Body of pancreas (tissue), 4 donors: ENCODE measurements around the gene MYH11.

Experiments
- POLR2A ChIP-seq, 3 donors: fragments of 450-650 bp; IDR thresholded peaks; one replicate each; pipeline ENCODE4 v1.6.1; 2016; ENCODE audit warnings: antibody characterized with exemption in 3 of 3, mild to moderate bottlenecking in 2 of 3
- TF ChIP-seq, protein P1 (sequence below), 7 experiments: fragments of 450-650 bp in 4 of 7; fragments of 200-600 bp in 3 of 7; sonication (generic) in 3 of 7; IDR thresholded peaks; one replicate each; pipeline ENCODE4 v1.5.1; 2016 to 2019; ENCODE audit warnings: antibody characterized with exemption in 7 of 7

DNA sequence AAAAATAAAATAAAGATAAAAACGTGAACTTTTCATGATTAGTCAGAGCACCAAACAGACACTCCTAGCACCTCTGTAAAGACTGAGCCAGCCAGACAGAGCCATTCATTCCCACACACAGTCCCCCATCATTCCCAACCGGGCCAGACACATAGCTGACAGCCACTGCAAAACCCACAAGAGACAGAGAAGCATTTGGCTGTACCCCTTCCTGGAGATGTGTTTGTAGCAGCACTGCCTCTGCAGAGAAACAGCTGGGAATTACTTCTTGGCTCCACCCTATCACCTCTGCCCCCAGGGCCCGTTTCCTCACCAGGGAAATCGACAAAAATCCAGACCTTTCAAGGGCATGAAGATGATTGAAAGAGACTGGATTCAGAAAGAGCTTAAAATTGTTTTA, 46.4 kb downstream of the MYH11 start:
- no peak for TF ChIP-seq POLR2A (IDR thresholded peaks at IDR 0.05)
- TF ChIP-seq, protein P1, sequence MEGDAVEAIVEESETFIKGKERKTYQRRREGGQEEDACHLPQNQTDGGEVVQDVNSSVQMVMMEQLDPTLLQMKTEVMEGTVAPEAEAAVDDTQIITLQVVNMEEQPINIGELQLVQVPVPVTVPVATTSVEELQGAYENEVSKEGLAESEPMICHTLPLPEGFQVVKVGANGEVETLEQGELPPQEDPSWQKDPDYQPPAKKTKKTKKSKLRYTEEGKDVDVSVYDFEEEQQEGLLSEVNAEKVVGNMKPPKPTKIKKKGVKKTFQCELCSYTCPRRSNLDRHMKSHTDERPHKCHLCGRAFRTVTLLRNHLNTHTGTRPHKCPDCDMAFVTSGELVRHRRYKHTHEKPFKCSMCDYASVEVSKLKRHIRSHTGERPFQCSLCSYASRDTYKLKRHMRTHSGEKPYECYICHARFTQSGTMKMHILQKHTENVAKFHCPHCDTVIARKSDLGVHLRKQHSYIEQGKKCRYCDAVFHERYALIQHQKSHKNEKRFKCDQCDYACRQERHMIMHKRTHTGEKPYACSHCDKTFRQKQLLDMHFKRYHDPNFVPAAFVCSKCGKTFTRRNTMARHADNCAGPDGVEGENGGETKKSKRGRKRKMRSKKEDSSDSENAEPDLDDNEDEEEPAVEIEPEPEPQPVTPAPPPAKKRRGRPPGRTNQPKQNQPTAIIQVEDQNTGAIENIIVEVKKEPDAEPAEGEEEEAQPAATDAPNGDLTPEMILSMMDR (IDR thresholded peaks at IDR 0.05) = no peak
